CD4-positive, alpha-beta memory T cell (primary cell): Measurements from ENCODE around the gene ZNF697. TPM values are rescaled to one million over a fixed set of nuclear protein-coding genes. Genes with fewer than 3 reads are reported as not detected.

Experiments used
- CTCF ChIA-PET: fragments of 350-600 bp; sonication (Branson Sonifier 250); formaldehyde crosslinking; loops from one replicate; lab custom pipeline; 2021; ENCODE audit warnings: inconsistent platforms; ENCODE audit not compliant: partially characterized antibody; lab: Charles Lee
- POLR2A ChIA-PET: fragments of 350-600 bp; sonication (Branson Sonifier 250); formaldehyde crosslinking; loops from one replicate; lab custom pipeline; 2021; ENCODE audit not compliant: partially characterized antibody; lab: Charles Lee
- DNase-seq, 5 donors: peaks; one replicate each; pipeline versions ENCODE4 v3.0.0 to v3.0.0-alpha.2; 2020 to 2022; ENCODE audit warnings: mixed read lengths in 1 of 5
- H3K27ac ChIP-seq: one replicate; pipeline ENCODE4 v1.7.0; 2013; ENCODE audit warnings: low read depth, low read length
- H3K27me3 ChIP-seq: 2 replicates; pipeline ENCODE4 v1.7.0; 2013; ENCODE audit warnings: mild to moderate bottlenecking, low read length, moderate library complexity; ENCODE audit not compliant: insufficient read depth
- H3K36me3 ChIP-seq: 2 replicates; pipeline ENCODE4 v1.7.0; 2013; ENCODE audit warnings: mild to moderate bottlenecking, low read length, moderate library complexity; ENCODE audit not compliant: insufficient read depth
- H3K4me1 ChIP-seq: 2 replicates; pipeline ENCODE4 v1.7.0; 2013; ENCODE audit warnings: mild to moderate bottlenecking, low read length, moderate library complexity; ENCODE audit not compliant: insufficient read depth
- H3K4me3 ChIP-seq, 2 donors: one replicate each; pipeline ENCODE4 v1.7.0; 2013; ENCODE audit warnings: low read length in 2 of 2, mild to moderate bottlenecking in 1 of 2
- H3K9me3 ChIP-seq, 2 donors: one replicate each; pipeline ENCODE4 v1.7.0; 2013; ENCODE audit warnings: low read length in 2 of 2, control low read depth in 1 of 2; ENCODE audit not compliant: control insufficient read depth in 1 of 2
- H3K27ac Mint-ChIP-seq, 7 donors: one replicate each; pipeline ENCODE4 v1.8.0; 2020 to 2021; ENCODE audit warnings: mixed read lengths in 7 of 7, mild to moderate bottlenecking in 6 of 7, inconsistent platforms in 3 of 7, moderate library complexity in 3 of 7
- H3K27me3 Mint-ChIP-seq, 2 donors: one replicate each; pipeline ENCODE4 v1.8.0; 2020 to 2021; ENCODE audit warnings: mixed read lengths in 2 of 2
- H3K36me3 Mint-ChIP-seq, 2 donors: one replicate each; pipeline ENCODE4 v1.8.0; 2020 to 2021; ENCODE audit warnings: mixed read lengths in 2 of 2, inconsistent platforms in 1 of 2, mild to moderate bottlenecking in 1 of 2
- H3K4me1 Mint-ChIP-seq, 4 donors: one replicate each; pipeline ENCODE4 v1.8.0; 2020 to 2021; ENCODE audit warnings: mixed read lengths in 4 of 4, mild to moderate bottlenecking in 1 of 4
- H3K4me3 Mint-ChIP-seq, 8 donors: one replicate each; pipeline ENCODE4 v1.8.0; 2020 to 2021; ENCODE audit warnings: mixed read lengths in 8 of 8, mild to moderate bottlenecking in 7 of 8, moderate library complexity in 6 of 8, inconsistent platforms in 3 of 8
- H3K9me3 Mint-ChIP-seq, 8 donors: one replicate each; pipeline ENCODE4 v1.8.0; 2020 to 2021; ENCODE audit warnings: mixed read lengths in 8 of 8, mild to moderate bottlenecking in 5 of 8, inconsistent platforms in 3 of 8, moderate library complexity in 1 of 8
- intact Hi-C: fragments of 100-400 bp; cut with micrococcal nuclease; formaldehyde crosslinking; loops from one replicate; pipeline ENCODE4 v1.15.1; 2023
- polyA plus RNA-seq, 2 donors: library from polyadenylated mRNA; unstranded; fragments of 300-500 nt; fragmentation: Illumina TruSeq; gene quantifications; one replicate each; pipeline ENCODE4 v1.2.3, GENCODE V29; 2021
- total RNA-seq, 2 experiments: library from RNA; stranded (reverse); gene quantifications; one replicate each; pipeline ENCODE4 v1.2.3, GENCODE V29; 2021

The ZNF697 gene
- total and polyA plus RNA-seq, 4 experiments from 2014 or later, result 0.06 to 0.22 TPM; not detected in 2

DNA sequence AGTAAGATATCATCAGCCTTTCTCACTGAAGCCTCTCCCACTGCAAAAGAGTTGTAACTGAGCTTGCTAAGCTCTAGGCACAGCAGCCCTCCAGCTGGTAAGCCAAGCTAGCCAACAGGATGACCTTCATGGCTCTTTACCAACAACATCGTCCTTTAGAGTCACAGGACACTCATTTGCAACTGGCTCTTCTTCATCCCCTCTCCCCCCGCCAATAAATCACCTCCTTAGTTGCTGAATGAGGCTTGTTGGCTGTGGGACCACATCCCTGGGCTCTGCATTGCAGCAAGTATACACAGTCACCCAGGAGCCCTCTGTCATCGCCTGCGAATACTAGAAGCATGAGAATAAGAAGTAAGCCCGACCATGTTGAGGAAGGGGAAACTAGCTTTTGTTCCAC, 16.0 kb upstream of the ZNF697 start:
- Mint-ChIP-seq H3K36me3 (no peaks in the 10 kb centered on the region), H3K27ac (no peak overlapping the region), H3K9me3 (peaks cover 0 to 2% (median 0%) of the 10 kb centered on the region in 8 donors), H3K27me3 (peaks cover 11% of the 10 kb centered on the region in 2 donors), H3K4me1 (no peaks in the 10 kb centered on the region), H3K4me3 (no peak overlapping the region)
- Histone ChIP-seq H3K4me1 (no peaks in the 10 kb centered on the region), H3K4me3 (no peak overlapping the region), H3K9me3 (no peaks in the 10 kb centered on the region), H3K27me3 (no peaks in the 10 kb centered on the region), H3K27ac (no peak overlapping the region), H3K36me3 (no peaks in the 10 kb centered on the region)
- ChIA-PET POLR2A (no interaction called here), CTCF (interaction anchor here (3.0 kb wide), 1 partner anchor 11 kb away, joined by 9 read pairs; no protein-coding TSS in a partner anchor)
- intact Hi-C loops, result no loop called here
- DNase-seq, result no peak

DNA sequence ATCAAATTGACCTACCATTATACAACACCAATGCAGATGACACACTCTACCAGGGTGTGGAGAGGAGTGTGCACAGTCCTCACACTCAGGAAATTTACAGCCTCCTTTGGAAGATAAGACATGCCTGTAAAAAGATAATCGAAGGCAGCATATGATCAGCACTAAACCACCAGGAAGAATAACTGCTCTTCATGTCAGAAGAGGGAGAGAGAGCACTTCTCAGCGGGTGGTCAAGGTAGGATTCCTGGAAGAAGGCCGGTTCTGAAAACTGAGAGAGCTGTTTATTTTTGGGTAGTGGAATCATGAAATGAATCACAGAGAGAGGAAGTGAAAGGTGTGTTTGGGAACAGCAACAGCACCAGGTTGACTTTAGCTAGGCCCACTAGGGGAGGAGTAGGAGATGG, 14.0 kb upstream of the ZNF697 start:
- intact Hi-C loops, result no loop called here
- POLR2A ChIA-PET, result no interaction called here

DNA sequence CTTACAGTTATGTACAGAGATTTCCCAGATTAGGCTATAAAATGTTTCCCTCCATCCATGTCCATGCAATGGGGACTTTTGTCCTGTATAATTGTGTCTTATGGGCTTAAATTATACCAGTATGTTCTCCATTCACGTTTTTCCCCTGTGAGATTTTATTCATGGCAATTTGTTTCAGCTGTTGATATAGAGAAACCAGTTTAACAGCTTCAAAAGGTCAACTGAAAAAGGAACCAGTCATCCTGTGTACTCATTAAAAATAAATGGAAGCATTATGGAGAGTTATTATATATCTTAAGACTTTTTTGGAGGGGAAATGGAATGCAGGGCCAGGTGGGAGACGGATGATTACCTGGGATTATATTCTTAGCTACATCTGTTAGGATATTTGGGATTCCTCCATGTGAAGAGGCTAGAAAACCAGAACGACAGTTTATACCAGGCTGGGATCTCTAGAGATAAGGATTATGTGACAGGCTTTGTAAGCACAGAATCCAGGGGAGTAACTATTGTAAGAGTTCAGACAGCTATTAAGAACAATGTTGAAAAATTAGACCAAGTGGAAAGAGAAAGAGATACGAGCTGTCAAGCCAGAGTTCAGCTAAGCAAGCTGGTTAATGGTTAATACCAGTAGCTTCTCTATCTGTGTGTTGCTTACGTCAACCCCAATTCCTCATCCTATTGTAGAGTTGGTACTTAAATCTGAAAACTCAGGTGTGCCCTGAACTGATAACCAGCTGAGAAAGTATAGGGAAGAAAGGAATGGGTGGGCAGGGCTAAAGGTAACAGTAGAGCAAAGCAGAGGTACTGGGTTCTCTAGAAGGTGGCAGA, 12.4 kb upstream of the ZNF697 start:
- no peaks in the 10 kb centered on the region for H3K4me1 ChIP-seq
- CTCF ChIA-PET, result interaction anchor here (1.1 to 1.2 kb wide), 2 partner anchors 13 to 14 kb away, joined by 3 read pairs; no protein-coding TSS in a partner anchor
- no peaks in the 10 kb centered on the region for H3K36me3 ChIP-seq
- Mint-ChIP-seq H3K4me1 (no peaks in the 10 kb centered on the region), H3K9me3 (peaks cover 0 to under 1% (median 0%) of the 10 kb centered on the region in 8 donors), H3K36me3 (no peaks in the 10 kb centered on the region), H3K27ac (no peak overlapping the region), H3K4me3 (no peak overlapping the region), H3K27me3 (peaks cover 8 to 9% of the 10 kb centered on the region in 2 donors)
- H3K27ac ChIP-seq, result no peak overlapping the region
- H3K9me3 ChIP-seq, result no peaks in the 10 kb centered on the region
- H3K27me3 ChIP-seq, result no peaks in the 10 kb centered on the region
- intact Hi-C loops, result no loop called here
- no peak for DNase-seq
- POLR2A ChIA-PET, result no interaction called here
- H3K4me3 ChIP-seq, result no peak overlapping the region

More for the DNA sequence above, 14.0 kb upstream of the ZNF697 start:
- H3K9me3 Mint-ChIP-seq, result peaks cover 0 to 2% (median 0%) of the 10 kb centered on the region in 8 donors
- no peaks in the 10 kb centered on the region for H3K36me3 ChIP-seq
- H3K4me1 ChIP-seq, result no peaks in the 10 kb centered on the region
- no peak overlapping the region for H3K27ac Mint-ChIP-seq
- CTCF ChIA-PET, result interaction anchor here (2.1 kb wide), 1 partner anchor 13 kb away, joined by 10 read pairs; no protein-coding TSS in a partner anchor
- H3K27ac ChIP-seq, result no peak overlapping the region
- H3K4me1 Mint-ChIP-seq, result no peaks in the 10 kb centered on the region
- no peaks in the 10 kb centered on the region for H3K36me3 Mint-ChIP-seq
- no peak overlapping the region for H3K4me3 Mint-ChIP-seq
- H3K9me3 ChIP-seq, result no peaks in the 10 kb centered on the region
- no peaks in the 10 kb centered on the region for H3K27me3 ChIP-seq
- H3K4me3 ChIP-seq, result no peak overlapping the region
- no peak for DNase-seq
- H3K27me3 Mint-ChIP-seq, result peaks cover 11% of the 10 kb centered on the region in 2 donors

DNA sequence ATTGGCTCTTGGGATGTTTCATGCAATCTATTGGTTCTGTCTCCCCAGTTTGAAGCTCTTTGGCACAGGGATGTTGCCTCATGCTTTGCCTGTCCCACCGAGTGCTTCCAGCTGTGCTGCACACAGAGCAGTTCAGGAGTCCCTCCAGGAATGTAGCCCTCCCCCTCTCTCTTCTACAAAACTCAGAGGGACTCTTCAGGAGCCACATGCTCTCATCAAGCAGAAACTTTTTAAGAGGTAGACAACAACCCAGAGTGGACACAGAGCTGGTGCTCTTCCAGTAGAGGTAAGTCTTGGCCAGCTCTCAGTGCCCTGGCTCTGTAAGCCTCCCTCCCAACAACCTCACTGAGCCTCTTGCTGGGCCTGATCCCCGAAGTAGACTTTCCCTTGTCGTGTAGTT, 11.6 kb upstream of the ZNF697 start:
- H3K36me3 Mint-ChIP-seq, result no peaks in the 10 kb centered on the region
- Histone ChIP-seq H3K4me3 (no peak overlapping the region), H3K36me3 (no peaks in the 10 kb centered on the region), H3K27me3 (no peaks in the 10 kb centered on the region), H3K4me1 (no peaks in the 10 kb centered on the region), H3K27ac (no peak overlapping the region), H3K9me3 (no peaks in the 10 kb centered on the region)
- H3K9me3 Mint-ChIP-seq, result no peaks in the 10 kb centered on the region
- no peak overlapping the region for H3K4me3 Mint-ChIP-seq
- POLR2A ChIA-PET, result no interaction called here
- DNase-seq, result no peak
- intact Hi-C loops, result no loop called here
- no peaks in the 10 kb centered on the region for H3K4me1 Mint-ChIP-seq
- CTCF ChIA-PET, result interaction anchor here (1.1 to 1.2 kb wide), 2 partner anchors 14 to 15 kb away, joined by 3 read pairs; no protein-coding TSS in a partner anchor
- peaks cover 10 to 12% of the 10 kb centered on the region in 2 donors for H3K27me3 Mint-ChIP-seq
- no peak overlapping the region for H3K27ac Mint-ChIP-seq

DNA sequence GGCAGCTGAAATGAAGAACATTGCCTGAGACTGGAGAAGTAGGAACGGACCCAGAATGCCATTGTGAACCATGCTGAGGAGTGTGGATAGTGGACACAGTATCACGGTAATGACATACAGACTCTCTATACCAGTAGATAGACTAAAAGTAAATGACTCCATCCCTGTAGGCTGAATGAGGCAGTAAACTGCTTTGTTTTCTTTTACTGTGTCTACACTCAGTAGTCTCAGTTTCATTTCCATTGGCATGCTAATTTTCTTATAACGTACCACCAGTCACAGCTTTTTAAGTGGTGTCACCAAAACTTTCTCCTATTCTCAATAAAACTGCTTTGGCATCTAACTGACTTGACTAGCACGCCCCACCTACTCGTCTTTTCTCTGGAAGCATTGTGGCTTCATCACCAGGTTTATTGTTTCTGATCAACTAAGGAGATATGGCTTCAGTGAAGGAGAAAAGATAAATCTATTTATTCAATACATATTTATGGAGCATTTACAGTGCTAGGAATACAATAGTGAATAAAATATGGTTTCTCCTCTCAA, 8.4 kb upstream of the ZNF697 start:
- H3K27ac ChIP-seq, result no peak overlapping the region
- Mint-ChIP-seq H3K9me3 (peaks cover 0 to 2% (median 0%) of the 10 kb centered on the region in 8 donors), H3K27me3 (peaks cover 14 to 20% of the 10 kb centered on the region in 2 donors), H3K4me3 (no peak overlapping the region), H3K36me3 (no peaks in the 10 kb centered on the region), H3K27ac (no peak overlapping the region), H3K4me1 (no peaks in the 10 kb centered on the region)
- no peaks in the 10 kb centered on the region for H3K27me3 ChIP-seq
- H3K4me1 ChIP-seq, result no peaks in the 10 kb centered on the region
- H3K36me3 ChIP-seq, result no peaks in the 10 kb centered on the region
- CTCF ChIA-PET, result interaction anchor here (1.6 kb wide), 1 partner anchor 18 kb away, joined by 3 read pairs; no protein-coding TSS in a partner anchor
- POLR2A ChIA-PET, result no interaction called here
- no peak overlapping the region for H3K4me3 ChIP-seq
- H3K9me3 ChIP-seq, result no peaks in the 10 kb centered on the region
- intact Hi-C loops, result no loop called here
- DNase-seq, result no peak

DNA sequence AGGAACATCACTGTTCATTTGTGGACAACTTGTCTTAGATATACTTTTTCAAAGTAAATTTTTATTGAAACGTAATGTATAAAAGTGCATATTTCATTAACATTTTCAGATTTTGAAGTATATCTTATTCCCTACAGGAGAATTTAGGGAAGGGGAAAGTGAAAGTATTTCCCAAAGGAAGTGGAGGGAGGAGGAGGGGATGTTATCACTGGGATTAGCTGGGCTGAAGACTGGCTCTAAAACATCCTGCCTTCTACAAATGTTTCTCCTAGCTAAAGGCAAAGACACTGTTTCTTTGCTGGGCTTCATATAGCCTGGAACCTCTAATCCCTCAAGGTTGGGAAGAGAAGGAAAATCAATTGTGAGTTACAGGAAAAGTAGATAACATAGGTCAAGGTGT, 7.1 kb upstream of the ZNF697 start:
- Mint-ChIP-seq H3K36me3 (no peaks in the 10 kb centered on the region), H3K27ac (no peak overlapping the region), H3K4me3 (no peak overlapping the region), H3K27me3 (peaks cover 20 to 23% of the 10 kb centered on the region in 2 donors), H3K9me3 (peaks cover 0 to 2% (median 0%) of the 10 kb centered on the region in 8 donors), H3K4me1 (no peaks in the 10 kb centered on the region)
- CTCF ChIA-PET, result interaction anchor here (1.1 to 1.4 kb wide), 2 partner anchors 14 to 20 kb away, joined by 3 read pairs; no protein-coding TSS in a partner anchor
- peaks cover 4% of the 10 kb centered on the region for H3K27me3 ChIP-seq
- intact Hi-C loops, result no loop called here
- no peak overlapping the region for H3K4me3 ChIP-seq
- H3K9me3 ChIP-seq, result no peaks in the 10 kb centered on the region
- no peaks in the 10 kb centered on the region for H3K4me1 ChIP-seq
- H3K36me3 ChIP-seq, result no peaks in the 10 kb centered on the region
- H3K27ac ChIP-seq, result no peak overlapping the region
- POLR2A ChIA-PET, result no interaction called here
- DNase-seq, result no peak

DNA sequence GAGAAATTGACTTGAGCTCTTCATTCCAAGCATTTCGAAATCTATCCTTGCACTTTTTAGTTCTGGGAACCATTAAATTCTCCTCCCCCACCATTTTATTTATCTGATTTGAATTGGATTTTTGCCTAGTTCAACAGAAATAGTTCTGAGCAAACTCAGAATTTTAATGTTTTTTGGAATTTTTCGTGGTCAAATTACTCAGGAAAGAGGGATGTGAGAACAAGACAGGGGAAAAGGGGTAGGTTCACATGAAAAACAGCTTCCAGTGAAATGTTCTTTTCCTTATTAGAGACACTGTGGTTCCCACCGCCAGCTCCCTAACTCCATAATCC, 5.7 kb upstream of the ZNF697 start:
- Mint-ChIP-seq H3K27me3 (peaks cover 30% of the 10 kb centered on the region in 2 donors), H3K4me1 (peaks cover 0 to 3% (median 2%) of the 10 kb centered on the region in 4 donors), H3K4me3 (no peak overlapping the region), H3K27ac (no peak overlapping the region), H3K9me3 (peaks cover 0 to 5% (median 0%) of the 10 kb centered on the region in 8 donors), H3K36me3 (no peaks in the 10 kb centered on the region)
- no peak overlapping the region for H3K4me3 ChIP-seq
- POLR2A ChIA-PET, result no interaction called here
- no peak for DNase-seq
- intact Hi-C loops, result no loop called here
- H3K36me3 ChIP-seq, result no peaks in the 10 kb centered on the region
- no peaks in the 10 kb centered on the region for H3K4me1 ChIP-seq
- H3K9me3 ChIP-seq, result no peaks in the 10 kb centered on the region
- H3K27ac ChIP-seq, result no peak overlapping the region
- H3K27me3 ChIP-seq, result peaks cover 4% of the 10 kb centered on the region
- CTCF ChIA-PET, result interaction anchor here (1.4 kb wide), 1 partner anchor 21 kb away, joined by 3 read pairs; no protein-coding TSS in a partner anchor
